HFF-Myc (cell line): ENCODE results near the gene SEPTIN12.

Source experiments
- DNase-seq: peaks from one replicate; pipeline ENCODE4 v3.0.0-alpha.2; 2011; ENCODE audit warnings: low read depth; ENCODE audit errors: extremely low read depth
- H3K4me3 ChIP-seq: replicated peaks from 2 replicates; pipeline ENCODE4 v1.5.1; 2011; ENCODE audit warnings: low read depth, mild to moderate bottlenecking, control low read depth, low read length
- CTCF ChIP-seq: IDR thresholded peaks from 2 replicates; pipeline ENCODE4 v1.5.1; 2012; ENCODE audit warnings: mild to moderate bottlenecking, low read depth, low read length, control low read depth; ENCODE audit errors: missing control alignments

Gene SEPTIN12

DNA sequence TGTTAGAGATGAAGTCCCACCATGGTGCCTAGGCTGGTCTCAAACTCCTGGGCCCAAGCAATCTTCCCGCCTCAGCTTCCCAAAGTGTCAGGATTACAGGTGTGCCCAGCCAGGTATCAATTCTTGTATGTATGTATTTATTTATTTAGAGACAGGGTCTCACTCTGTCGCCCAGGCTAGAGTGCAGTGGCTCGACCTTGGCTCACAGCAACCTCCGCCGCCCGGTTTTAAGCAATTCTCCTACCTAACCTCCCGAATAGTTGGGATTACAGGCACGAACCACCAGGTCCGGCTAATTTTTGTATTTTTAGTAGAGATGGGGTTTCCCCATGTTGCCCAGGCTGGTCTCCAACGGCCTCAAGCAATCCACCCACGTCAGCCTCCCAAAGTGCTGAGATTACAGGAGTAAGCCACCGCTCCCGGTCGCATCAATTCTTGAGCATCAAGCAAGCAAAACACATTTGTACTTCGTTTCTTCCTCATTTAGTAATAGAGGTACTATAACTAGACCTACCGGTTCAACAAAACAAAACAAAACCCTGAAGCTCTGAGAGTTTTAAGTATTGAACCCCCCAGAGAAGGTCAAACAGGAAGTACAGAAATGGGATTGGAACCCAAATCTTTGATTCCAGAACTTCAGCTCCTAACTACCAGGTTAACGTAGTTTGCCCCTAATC is 20.1 kb downstream of the SEPTIN12 start:
- no peak for TF ChIP-seq CTCF
- peak overlapping the region; percentile 46 for H3K4me3 ChIP-seq
- DNase-seq: no peak

GRCh38 chr16:4766875-4767628 is 21.1 kb downstream of the SEPTIN12 start, which contains the start of gene ZNF500:
TSS of gene ZNF500 (minus strand) at chr16:4767162. CDS start at chr16:4765978, 1,184 bp downstream.
- peak within 1 kb of the TSS; percentile 94 for H3K4me3 ChIP-seq
- no peak for TF ChIP-seq CTCF
- DNase-seq: peak; percentile 96

GRCh38 chr16:4765511-4766474 is 22.4 kb downstream of the SEPTIN12 start:
- DNase-seq: no peak
- TF ChIP-seq CTCF: no peak
- peak overlapping the region; percentile 94 for H3K4me3 ChIP-seq

DNA sequence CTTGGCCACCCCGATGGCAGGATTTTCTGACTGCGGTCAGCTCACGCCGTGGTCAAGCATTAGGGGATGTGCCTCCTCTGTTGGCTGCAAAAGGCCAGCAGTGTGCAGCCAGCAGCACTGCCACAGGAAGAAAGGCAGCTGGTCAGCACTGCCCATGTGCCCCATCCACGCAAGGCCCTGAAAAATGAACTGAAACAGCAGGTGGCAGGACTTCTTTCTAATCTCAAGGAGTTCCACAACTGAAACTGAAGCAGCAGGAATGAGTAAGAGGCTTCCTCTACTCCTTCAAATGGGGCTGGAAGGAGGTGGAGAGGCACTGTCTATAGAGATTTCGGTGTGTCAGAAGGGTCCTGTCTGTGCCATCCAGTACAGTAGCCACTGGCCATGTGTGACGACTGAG is 24.4 kb downstream of the SEPTIN12 start:
- no peak for DNase-seq
- no peak overlapping the region for H3K4me3 ChIP-seq
- no peak for TF ChIP-seq CTCF

GRCh38 chr16:4762205-4762604 is 25.9 kb downstream of the SEPTIN12 start:
- H3K4me3 ChIP-seq: no peak overlapping the region
- no peak for DNase-seq
- no peak for TF ChIP-seq CTCF

DNA sequence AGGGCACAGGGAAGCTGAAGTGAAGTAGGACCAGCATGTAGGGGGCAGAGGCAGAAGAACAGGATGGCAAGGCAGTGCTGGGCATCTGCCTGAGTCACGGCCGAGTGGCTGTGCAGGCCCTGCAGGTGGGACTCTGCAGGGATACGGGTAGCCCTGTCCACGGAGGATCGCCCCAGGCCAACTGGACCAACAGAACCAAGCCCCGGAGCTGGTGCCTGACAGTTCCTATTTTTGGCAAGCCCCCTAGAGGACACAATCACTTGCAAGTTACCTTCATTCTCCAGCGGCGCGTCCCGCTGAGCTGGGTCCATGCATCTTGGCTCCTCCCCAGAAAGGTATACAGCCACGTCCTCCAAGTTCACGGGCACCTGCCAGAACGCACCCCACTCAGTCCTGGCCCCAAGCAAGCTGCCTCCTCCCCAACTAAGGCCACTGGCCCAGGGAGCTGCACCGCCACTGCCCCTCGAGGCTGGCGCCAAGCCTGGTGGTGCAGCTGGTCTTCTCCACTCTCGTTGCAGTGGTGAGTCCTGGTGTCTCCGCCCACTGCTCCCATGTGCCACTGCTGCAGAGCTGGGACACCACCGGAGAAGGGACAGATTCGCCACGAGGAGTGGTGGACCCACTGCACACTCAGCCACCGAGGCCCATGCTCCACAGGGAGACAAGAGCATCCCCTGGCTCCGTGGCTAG is 27.8 kb downstream of the SEPTIN12 start:
- DNase-seq: no peak
- no peak overlapping the region for H3K4me3 ChIP-seq
- no peak for TF ChIP-seq CTCF
